Head of caudate nucleus (tissue), 42 donors: ENCODE data around the gene FBXL7.
A peak's percentile ranks its signal among the peaks of the same experiment; 100 is the strongest.

ENCODE experiments used
- DNase-seq, 42 donors: peaks; one replicate each; pipeline versions ENCODE4 v3.0.0 to v3.0.0-alpha.2; 2020 to 2021; ENCODE audit warnings: mixed read lengths in 7 of 42
- intact Hi-C: fragments of 100-400 bp; cut with DNase I; formaldehyde crosslinking; loops from one replicate; pipeline ENCODE4 v1.15.0; 2022

The FBXL7 gene

DNA sequence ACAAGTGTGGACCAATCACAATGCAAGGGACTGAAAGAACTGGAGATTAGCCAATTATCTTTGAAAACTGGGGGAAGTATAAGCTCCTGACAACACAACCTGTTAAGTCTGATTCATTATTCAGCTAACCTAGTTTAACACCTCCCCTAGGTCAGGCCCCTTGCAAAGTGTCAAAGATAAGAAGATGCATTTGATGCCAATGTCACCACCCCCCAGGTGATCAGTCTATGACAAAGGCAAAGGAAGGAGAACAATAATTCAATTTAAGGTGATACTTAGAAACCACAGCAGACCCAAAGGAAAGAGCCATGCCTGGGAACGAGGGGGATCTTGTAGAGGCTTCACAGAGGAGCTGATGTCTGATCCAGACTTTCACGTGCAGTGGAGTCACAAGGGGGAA lies 137.9 kb downstream of the FBXL7 start:
- no peak for DNase-seq
- intact Hi-C loops = no loop called here

DNA sequence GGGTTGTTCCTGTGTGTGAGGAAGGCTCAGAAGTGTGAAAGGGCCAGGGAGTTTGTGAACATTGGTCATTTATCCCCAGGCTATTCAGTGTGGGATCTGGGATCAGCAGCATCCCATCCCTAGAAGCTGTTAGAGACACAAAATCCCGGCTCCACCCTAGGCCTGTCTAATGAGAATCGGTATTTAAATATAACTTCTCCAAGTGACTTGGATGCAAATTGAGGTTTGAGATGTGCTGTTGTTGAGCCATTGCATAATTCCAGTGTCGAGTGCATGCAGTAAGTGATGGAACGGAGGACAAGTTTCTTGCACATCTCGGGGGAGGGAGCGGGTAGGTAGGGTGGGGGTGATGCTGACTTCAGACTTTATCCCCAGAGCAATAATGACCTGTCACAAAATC lies 138.3 kb downstream of the FBXL7 start:
- peak in 12 of 42 donors; percentile 7 to 56 (median 16) for DNase-seq
- intact Hi-C loops = no loop called here

DNA sequence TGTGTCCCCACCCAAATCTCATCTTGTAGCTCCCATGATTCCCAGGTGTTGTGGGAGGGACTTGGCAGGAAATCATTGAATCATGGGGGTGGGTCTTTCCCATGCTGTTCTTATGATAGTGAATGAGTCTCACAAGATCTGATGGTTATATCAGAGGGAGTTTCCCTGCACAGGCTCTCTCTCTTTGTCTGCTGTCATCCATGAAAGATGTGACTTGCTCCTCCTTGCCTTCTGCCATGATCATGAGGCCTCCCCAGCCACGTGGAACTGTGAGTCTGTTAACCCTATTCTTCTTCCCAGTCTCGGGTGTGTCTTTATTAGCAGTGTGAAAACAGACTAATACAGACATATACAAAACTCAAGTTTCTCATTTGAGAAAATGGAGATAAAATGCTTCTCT lies 139.3 kb downstream of the FBXL7 start:
- DNase-seq = no peak
- intact Hi-C loops = no loop called here

DNA sequence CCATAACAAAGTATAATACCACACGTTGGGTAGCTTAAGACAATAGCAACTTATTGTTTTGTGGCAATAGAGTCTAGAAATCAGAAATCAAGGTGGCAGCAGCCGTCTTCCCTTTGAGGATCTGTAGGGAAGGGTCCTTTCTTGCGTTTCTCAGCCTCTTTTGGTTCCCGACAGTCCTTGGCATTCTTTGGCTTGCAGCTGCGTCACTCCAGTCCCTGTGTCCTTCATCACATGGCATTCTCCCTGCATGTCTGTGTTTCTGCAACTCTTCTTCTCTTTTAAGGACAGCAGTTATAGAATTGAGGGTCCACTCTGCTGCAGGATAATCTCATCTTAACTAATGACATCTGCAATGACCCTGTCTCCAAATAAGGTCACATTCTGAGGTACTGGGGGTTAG lies 140.1 kb downstream of the FBXL7 start:
- no peak for DNase-seq
- intact Hi-C loops = no loop called here

DNA sequence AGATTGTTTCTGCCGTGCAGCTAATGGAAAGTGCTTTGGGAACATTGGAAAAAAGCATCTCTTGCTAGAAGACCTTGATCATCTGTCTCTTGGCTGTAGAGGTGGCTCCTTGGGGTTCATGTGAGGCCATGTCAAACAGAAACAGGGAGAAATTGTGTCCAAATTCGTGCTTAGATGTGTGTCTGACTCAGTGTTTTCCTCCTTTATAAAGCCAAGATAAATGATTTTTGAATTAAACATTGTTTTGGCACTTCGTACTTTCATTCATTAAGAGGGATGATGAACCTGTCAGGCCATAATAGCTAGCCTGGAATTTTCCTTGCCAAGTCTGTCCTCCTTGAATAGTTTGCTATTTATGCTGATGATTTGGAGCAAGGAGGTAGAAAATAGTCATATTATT lies 143.8 kb downstream of the FBXL7 start:
- intact Hi-C loops = no loop called here
- no peak for DNase-seq

DNA sequence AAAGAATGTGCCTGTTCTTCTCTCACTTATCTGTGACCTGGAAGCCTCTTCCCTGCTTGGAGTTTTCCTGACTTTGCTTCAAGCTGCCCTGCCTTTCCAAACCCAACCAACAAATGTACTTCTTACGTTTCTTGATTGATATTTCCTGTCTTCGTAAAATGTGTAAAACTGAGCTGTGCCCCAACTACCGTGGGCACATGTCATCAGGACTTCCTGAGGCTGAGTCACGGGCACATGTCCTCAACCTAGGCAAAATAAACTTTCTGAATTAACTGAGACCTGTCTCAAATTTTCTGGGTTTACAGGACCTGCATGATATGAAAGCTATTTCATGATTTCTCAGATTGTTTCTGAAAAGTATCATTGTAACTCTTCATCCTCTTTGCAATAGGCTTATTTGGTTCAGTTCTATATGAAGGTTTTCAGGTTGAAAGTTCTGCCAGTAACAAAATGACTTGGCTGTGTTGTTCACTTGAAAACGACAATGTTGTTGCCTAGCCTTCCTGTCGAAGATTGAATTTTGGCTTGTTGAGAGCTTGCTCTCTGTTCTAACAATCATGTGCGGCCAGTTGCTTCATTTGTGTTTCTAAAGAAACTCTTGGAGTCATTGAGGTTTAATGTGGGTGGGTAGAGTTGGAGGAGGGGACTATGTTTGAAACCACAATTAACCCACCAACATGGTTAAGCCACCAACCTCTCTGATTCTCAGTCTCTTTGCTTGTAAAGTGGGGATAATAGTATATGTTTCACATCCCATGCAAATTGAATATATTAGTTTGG lies 145.6 kb downstream of the FBXL7 start:
- intact Hi-C loops = no loop called here

DNA sequence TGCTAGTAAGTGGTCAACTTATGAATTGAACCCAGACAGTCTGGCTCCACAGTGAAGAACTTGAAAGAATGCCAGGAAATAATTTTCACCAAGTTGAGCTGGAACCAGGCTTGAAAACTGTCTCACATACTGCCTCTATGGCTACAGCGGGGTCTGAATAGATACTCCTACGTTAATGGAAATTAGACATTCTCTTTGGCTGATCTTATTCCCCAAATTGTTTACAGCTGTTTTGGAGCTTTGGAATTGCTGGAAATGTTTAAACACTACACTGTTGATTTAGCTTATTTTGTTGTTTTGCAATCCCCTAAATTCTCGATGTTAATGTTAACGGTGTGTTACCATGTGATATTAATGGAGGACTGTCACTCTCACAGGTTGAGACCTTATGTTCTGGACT lies 146.4 kb downstream of the FBXL7 start:
- intact Hi-C loops = no loop called here
- no peak for DNase-seq

More for the DNA sequence above, 145.6 kb downstream of the FBXL7 start:
- DNase-seq = no peak

DNA sequence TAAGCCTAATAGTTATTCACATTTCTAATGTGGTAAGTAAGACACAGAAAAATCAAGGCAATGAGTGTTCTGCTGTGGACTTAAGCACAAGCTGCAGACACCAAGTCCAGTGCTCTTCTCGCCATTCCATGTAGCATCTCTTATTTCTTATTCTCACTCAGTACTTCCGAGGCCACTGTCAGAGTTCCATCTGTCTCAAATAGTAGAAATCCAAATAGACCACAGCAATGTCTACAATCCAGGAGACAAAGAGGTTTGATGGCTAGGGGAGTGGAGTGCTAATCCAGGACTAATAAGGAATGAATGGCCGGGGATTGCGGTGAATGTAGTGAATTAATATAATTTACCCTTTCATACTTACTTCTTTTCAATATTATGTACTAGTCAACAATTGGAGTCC lies 147.3 kb downstream of the FBXL7 start:
- intact Hi-C loops = no loop called here
- DNase-seq = no peak

DNA sequence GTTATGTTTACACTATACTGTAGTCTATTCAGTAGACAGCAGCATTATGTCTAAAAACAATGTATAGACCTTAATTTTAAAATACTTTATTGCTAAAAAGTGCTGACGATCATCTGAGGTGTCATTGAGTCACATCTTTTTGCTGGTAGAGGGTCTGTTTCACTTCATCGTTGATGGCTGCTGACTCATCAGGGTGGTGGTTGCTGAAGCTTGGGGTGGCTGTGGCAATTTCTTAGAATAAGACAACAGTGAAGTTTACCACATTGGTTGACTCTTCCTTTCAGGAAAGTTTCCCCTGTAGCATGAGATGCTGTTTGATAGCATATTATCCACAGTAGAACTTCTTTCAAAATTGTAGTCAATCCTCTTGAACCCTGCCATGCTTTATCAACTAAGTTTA lies 150.3 kb downstream of the FBXL7 start:
- no peak for DNase-seq
- intact Hi-C loops = no loop called here

DNA sequence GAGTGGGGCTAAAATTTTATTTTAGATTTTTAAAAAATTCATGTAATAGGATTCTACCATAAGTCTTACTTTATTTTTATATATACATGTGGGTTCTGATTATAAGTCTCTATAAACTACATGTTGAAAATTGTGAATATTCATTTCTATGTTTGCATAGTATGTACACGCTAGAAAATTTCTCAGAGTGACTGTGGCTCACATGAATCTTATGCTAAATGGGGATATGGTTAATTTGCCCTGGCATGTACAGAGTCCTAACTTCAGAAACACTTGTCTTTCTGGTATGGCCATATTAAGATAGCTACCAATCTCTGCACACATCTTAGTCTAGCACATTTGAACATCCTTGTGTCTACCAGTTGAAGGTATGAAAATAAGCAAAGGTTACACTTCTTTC lies 154.8 kb downstream of the FBXL7 start:
- no peak for DNase-seq
- intact Hi-C loops = no loop called here

DNA sequence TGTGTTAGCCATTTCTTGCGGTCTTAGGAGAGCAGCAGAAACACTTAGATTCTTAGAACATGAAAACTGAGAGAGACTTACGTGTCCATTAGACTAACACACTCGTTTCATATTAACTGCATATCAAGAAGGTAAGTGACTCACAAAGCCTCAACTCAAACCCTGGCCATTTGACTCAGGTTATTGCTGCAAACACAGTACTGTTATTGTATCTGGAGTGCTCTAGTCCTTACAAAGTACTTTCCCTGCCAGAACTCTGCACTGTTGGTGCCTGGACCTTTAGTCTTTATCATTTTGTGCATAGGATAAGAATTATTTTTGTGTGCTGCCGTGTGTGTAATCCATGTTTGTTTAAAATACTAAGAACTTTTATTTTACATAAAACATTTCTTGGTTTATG lies 155.7 kb downstream of the FBXL7 start:
- DNase-seq = no peak
- intact Hi-C loops = no loop called here

DNA sequence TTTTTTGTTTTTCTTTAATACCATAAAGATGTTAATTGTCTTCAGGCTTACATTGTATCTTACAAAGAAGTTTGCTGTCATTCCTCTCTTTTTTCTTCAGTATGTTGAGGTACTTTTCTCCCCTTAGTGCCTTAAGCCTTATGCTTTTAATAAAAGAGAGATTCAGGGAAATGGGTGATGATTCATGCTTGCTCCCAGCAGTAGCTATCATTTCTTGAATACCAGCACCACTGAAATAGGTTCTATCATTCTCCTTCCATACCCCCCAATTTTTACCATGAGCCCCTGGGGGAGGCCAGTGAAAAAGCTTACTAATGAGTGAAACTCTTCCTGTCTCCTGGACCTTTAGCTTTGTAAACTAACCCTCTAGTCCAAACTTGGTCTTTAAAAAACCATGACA lies 165.0 kb downstream of the FBXL7 start:
- no peak for DNase-seq
- intact Hi-C loops = no loop called here

DNA sequence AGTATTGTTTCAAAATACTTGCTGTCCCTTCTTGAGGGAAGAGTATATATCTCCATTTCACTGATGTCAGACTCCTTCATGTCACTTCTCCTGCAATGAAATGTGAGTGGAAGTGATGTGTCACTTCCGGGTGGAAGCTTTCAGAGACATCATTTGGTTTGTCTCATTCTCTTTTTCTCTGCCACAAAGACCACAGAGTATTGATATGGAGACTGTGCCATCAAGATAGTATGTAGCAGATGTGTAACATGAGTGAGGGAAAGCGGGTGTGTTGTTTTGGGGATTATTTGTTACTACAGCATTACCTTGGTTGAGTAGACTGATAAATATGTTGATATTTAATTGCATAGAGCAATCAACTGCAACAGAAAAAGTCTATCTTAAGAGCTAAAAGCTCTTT lies 169.8 kb downstream of the FBXL7 start:
- no peak for DNase-seq
- intact Hi-C loops = no loop called here

DNA sequence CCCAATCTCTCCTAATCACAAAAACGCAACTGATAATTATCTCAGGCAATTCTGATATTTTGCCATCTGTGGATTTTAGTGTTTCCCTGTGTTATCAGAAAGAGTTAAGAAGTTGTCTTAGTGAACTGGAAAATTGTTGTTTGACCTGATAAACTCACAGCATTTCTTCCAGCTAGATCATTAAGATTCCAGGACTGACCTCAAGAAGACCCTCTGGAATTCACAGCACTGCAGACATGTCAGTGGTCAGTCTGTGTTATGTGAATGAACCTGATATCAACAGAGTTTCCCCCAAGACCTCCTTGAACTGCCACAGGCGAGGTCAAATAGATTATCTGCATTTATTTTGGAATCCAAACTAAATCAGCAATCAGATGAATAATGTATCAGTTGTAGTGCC lies 174.7 kb downstream of the FBXL7 start:
- no peak for DNase-seq
- intact Hi-C loops = no loop called here

DNA sequence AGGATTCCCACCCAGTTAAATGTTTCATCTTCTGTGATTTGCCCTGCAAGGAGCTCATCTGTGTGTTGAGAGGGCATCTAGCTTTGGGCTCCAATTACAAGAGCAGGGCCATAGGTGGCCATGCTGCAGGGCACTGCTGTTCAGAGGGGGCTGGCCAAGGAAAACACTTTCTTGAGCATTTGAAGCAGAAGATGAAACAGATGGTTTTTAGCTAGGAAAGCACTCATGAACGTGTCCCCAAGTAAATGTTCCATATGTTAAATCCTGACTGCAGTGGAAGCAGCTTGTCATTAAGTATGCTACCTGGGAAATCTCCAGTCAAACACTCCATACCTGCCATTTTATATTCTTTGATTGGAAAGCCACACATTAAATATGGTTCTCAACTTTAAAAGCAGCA lies 176.6 kb downstream of the FBXL7 start:
- no peak for DNase-seq

DNA sequence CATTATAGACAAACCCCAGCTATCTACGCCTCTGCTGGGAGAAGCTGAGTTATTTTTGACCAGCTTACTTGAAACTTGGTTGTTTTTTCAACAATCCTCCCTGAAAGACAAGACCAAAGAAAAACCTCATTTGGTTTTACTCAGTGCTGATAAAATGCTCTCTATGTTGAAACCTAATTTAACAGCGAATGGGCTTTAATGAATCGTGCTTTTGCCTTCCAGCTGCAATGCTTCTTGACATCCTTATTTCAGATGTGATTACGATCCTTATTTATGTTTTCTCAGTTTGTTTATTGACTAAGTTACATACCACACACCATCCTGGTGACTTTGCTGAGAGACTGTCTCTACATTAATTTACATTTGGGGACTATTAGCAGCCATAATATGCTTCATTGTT lies 179.2 kb downstream of the FBXL7 start:
- intact Hi-C loops = no loop called here
- DNase-seq = no peak

More for the DNA sequence above, 176.6 kb downstream of the FBXL7 start:
- intact Hi-C loops = no loop called here

DNA sequence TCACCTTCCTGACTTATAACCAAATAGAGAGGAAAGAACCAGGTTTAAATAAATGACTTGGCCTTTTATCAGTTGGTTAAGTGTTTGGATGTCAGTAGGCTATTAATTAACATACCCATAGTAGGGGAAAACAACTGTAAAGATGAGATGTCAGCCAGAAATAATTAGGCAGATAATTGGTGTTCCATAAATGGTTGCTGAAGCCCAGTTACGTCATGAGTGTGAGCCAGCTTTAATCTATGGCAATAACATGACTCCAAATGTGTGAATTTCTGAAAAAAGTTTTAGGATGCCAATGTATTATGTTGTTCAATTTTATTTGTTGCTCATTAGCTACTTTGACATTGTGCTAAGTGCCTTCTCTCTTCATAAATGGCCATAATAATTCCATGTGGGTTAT lies 180.5 kb downstream of the FBXL7 start:
- DNase-seq = no peak
- intact Hi-C loops = no loop called here

DNA sequence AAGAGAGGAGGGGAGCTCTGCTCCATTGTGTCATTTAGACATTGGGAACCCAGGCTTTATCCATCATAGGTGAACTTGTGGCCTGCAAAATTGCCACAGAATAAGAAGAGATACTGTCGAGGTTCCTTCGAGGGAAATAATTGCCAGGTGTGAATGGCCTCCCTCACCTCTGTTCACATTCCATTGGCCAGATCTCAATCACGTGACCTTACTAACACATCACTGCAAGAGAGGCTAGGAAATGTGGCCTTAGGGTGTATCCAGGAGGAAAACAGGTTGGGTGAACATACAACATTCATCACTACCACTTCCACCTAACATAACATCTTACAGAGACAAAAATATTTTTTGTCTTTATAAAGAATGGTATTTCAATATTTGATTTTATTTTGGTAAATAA lies 182.1 kb downstream of the FBXL7 start:
- no peak for DNase-seq
- intact Hi-C loops = no loop called here

DNA sequence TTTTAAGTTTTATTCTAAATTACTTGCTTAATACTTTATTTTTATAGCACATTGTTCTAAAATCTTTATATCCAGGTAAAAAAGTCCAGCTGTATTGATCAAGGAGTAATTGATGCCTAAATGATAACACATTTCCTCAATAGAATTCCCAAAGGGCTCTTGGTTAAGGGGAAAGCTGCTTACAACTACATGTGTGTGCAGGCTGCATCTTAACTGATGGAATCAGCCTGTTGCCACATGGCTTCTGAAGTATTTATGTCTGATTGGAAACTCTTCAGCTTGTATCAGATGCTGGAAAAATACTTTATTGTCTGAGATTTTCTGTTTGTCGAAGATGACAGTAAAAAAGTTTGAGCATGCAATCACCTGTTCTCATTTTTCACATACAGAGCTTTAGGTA lies 182.6 kb downstream of the FBXL7 start:
- DNase-seq = no peak
- intact Hi-C loops = no loop called here

DNA sequence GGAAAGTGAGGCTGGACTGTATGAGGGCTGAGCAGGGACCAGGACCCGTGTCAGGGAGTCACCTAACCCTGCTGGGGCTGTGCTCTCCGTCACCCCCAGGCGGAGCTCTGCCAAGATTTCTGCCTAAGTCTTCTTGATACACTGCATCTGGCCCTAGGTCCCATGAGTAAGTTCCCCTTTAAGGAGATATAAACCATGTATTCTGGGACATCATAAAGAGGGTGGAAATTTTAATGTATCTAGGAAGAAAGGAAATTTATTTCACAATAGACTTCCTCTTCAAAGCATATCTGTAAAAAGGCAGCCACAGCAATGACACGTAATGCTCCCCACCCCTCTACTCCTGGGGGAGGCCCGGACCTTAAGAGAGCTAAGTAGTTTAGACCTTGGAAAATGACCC lies 183.4 kb downstream of the FBXL7 start:
- no peak for DNase-seq
- intact Hi-C loops = no loop called here

DNA sequence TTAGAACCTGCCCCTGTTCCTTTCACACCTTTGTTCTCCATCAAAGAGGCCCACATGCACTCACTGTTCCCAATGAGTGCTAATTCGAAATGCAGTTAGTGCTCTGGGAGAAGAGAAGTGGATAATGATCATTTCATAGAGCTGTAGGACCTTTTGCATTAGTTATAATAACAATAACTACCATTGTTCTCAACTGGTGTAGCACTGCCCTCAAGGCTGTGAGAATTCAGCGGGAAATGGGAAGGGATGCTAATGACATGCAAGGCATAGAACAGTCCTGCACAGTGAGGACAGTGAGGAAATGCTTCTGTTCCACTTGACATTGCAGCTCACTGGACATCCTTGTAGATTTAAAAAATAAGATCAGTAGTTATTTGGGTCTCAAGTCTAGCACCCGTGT lies 187.4 kb downstream of the FBXL7 start:
- peak in 7 of 42 donors; percentile 12 to 68 (median 28) for DNase-seq
- intact Hi-C loops = no loop called here

DNA sequence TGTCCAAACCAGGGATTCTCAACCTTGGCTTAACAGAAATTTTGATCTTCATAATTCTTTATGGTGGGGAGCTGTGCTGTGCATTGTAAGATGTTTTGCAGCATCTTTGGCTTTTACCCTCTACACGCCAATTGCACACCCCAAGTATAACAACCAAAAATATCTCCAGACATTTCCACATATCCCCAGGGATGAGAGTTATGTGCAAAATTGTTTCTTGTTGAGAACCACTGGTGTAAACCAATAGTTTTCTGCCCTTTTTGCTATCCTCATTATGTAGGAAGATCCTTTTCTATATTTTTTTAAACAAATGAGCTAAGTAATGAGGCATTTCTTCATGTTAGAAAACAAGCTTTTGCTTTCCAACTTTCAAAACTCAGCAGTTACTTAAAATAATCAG lies 189.9 kb downstream of the FBXL7 start:
- DNase-seq = no peak
- intact Hi-C loops = no loop called here
